NOMO-1 (cell line): ENCODE data around the gene ELP5.

Experiments used
- DNase-seq, 2 experiments: peaks; one replicate each; lab custom pipeline; 2025; ENCODE audit not compliant: unreplicated experiment in 2 of 2; lab: John Stamatoyannopoulos, UW

ELP5 gene

DNA sequence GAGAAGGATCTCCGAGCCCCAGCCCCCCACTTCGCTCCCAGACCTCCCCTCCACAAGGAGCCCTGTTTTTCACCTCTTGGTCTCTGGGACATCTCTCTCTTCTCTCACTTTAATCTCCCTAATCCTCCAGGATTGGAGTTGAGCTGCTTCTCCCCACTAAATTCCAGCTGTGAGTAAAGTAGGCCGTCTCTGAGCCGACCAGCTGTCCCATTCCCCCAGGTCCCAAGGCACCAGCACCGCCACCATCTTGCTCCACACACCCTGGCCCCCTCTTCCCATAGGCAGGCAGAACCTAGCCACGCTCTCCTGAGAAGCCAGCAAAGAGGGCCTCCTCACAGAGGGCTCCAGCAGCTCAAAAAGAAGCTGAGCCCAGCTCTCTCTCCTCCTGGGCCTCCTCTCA, 33.3 kb upstream of the ELP5 start:
- DNase-seq = no peak

GRCh38 chr17:7219229-7219811, 32.7 kb upstream of the ELP5 start:
- DNase-seq = no peak

GRCh38 chr17:7219812-7220592, 32.0 kb upstream of the ELP5 start, which contains the start of the genes ACADVL and DLG4:
TSS of gene ACADVL (plus strand) at chr17:7219938. CDS start at chr17:7219985, 47 bp downstream.
TSS of gene DLG4 (minus strand) at chr17:7219836.
- DNase-seq = peak; percentile 72 to 79

DNA sequence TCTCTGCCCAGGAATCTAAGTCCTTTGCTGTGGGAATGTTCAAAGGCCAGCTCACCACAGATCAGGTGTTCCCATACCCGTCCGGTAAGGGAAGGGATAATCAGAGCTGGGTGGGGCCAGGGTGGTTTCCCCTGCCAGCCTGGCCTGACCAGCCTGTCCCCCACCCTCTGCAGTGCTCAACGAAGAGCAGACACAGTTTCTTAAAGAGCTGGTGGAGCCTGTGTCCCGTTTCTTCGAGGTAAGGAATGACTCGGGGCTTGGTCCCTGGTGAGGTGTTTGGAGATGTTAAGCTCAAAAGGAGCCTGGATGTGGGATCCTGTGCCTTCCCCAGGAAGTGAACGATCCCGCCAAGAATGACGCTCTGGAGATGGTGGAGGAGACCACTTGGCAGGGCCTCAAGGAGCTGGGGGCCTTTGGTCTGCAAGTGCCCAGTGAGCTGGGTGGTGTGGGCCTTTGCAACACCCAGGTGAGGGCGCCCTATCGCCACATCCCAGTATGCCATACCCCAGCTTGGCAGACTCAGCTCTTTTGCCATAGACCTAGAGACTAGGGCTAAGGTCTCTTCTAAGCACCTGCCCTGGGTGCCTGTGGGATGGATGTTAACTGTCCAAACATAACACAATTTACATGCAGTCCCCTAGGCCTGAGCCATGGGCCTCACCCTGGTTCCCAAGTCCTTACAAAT, 31.3 kb upstream of the ELP5 start:
- DNase-seq = peak; percentile 53 to 71

DNA sequence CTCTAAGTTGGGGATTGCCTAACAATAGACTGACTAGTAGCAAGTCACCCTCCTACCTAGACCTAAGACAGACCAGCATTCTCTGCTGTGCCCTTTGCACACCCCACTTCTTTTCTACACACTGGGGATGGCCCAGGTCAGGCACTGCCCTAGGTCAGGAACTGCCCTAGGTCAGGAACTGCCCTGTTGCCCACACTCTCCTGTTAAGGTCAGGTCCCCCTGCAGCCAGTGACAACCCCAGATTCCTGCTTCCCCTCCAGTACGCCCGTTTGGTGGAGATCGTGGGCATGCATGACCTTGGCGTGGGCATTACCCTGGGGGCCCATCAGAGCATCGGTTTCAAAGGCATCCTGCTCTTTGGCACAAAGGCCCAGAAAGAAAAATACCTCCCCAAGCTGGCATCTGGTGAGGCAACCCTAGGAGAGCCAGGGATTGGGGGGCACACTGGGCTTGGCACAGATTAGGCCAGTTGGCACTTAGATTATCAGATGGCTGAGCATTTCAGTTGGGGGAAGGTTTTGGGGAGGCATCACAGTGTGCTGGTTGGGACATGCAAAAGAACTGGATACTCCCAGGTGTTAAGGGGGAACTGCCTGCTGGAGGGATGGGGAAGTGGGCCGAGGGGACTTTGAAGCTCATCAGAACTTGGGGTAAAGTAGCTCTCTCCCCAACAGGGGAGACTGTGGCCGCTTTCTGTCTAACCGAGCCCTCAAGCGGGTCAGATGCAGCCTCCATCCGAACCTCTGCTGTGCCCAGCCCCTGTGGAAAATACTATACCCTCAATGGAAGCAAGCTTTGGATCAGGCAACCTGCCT, 30.5 kb upstream of the ELP5 start:
- DNase-seq = no peak

DNA sequence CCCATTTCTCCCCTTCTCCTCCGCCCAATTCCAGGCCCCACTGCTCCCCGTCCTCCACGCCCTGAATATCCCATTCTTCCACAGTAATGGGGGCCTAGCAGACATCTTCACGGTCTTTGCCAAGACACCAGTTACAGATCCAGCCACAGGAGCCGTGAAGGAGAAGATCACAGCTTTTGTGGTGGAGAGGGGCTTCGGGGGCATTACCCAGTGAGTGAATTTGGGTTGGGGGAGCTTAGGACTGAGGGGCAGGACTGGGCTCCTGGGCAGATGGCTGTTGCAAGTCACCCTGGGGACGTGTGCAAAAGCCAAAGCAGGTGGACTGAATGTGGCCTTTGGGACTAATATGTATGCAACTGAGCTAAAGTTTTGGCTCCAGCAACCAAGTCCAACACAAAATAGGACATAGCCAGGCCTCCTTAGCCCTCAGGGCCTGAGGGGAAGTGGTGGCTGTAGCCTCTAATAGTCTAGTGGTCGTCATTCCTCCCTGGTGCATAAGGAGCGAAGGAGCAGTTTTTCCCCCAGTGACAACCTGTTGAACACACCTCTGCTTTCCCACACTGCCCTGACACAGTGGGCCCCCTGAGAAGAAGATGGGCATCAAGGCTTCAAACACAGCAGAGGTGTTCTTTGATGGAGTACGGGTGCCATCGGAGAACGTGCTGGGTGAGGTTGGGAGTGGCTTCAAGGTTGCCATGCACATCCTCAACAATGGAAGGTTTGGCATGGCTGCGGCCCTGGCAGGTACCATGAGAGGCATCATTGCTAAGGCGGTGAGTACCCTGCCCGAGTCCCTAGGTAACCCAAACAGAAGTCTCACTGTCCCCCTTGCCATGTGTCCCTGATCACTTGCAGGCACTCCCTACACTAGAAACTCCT, 29.7 kb upstream of the ELP5 start:
- no peak for DNase-seq

GRCh38 chr17:7222972-7223292, 29.1 kb upstream of the ELP5 start:
- no peak for DNase-seq

DNA sequence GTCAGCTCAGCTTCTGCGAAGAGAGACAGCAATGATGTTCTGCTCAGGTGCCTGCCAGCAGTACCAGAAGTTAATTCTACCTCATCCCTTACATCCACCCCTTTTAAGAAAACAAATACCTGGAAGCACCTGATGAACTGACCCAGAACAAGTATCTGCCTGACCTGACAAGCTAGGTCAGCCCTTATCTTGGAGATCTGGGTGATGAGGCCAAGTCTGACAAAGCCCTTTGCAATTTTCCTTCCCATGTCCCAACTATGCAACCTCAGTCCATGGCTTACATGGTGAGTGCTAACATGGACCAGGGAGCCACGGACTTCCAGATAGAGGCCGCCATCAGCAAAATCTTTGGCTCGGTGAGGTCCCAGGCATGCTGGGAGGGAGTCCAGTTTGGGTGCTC, 28.6 kb upstream of the ELP5 start:
- no peak for DNase-seq

GRCh38 chr17:7224110-7224509, 27.9 kb upstream of the ELP5 start:
- DNase-seq = no peak

DNA sequence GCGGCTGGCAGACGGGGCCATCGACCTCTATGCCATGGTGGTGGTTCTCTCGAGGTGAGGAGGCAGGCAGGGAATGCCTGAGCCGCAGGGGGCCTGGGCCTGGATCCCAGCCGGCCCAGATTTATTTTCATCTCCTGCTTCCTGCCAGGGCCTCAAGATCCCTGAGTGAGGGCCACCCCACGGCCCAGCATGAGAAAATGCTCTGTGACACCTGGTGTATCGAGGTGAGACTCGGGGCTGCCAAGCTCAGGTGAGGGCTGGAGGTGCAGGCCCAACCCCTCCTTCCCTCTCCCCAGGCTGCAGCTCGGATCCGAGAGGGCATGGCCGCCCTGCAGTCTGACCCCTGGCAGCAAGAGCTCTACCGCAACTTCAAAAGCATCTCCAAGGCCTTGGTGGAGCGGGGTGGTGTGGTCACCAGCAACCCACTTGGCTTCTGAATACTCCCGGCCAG, 27.3 kb upstream of the ELP5 start:
- DNase-seq = no peak

DNA sequence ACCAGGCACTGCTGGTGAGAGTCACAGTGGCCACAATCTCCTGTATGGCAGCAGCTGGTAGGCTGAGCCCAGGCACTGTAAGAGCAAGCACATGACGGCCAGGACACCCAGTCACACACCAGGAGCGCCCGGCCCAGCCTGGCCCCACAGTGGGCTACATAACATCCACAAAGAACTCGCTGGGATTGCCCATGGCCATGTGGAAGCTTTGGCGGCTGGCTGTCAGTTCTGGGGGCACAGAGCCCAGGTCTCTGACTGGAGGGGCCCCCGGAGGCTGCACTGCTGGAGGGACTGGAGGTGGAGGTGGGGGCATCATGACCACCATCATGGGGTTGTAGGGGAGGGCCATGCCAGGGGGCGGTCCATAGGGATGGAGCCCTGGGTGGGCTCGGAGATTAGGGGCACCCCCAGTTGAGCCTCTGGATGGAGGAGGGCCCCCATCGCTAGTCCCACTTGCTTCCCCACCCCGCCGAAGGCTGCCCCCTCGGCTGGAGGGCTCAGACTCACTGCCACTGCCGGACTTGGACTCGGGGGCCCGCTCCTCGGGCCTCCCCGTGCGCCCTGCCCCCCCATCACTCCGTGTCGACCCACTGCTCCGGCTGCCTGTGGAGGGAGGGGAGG, 26.2 kb upstream of the ELP5 start:
- DNase-seq = no peak

DNA sequence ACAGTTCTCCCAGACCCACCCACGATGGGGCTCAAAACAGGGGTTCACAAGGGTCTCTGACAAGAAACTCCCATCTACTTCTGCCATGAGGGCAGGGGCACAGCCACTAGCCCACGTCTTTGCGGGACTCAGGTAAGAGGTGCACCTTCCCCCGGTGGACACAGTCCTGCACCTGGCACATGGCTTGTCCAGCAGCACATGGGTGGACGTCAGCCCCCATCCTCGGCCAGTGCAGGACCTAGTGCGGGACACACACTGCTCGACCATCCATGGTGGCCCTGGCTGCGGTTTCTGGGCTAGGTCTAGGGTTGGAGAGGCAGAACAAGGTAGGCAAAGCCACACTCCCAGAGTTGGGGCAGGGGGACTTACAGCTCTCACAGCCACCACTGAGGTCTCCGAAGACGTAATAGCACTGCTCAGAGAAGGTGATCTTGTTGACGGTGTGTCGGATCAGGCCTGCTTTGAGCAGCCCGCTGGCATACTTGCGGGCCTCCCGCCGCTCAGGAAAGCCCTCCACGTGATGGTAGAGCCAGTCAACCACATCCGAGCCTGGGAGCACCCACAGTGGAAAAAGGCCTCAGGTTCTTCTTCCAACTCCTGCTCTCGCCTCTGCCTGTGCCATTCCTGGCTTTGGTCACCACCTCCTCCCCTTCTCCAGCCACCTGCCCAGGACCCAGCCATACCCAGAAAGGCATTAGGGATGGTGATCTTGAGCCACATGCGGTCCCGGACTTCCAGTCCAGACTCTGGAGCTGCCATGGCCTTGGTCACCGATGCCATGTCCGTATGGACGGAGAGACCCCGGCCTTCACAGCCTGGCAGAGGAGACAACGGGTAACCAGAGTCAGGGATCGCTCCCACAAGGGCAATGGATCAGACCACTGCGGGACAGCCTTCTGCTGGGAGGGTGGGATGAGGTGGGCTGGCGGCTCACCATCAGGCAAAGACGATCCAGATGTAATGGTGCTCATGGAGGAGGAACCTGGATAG, 25.0 kb upstream of the ELP5 start:
- no peak for DNase-seq

- DNase-seq = no peak
Measured at GRCh38 chr17:7228920-7229319, 23.1 kb upstream of the ELP5 start.

DNA sequence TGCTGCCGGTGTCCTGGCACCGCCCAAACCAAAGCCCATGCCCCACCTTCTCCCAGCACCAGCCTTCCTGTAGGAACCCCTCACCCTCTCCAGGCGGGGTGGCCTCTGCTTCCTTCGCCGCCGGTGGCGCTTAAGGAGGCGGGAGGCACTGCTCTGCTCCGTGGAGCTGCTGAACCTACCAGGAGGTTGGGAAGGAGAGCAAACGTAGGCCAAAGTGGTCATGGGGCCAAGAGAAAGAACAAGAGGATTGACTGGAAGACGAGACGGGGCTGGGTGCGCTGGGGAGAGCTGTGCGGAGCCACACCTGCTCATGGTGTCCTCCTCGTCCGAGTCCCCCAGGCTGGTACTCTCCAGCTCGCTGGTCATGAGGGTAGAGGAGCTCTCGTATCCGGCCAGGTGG, 22.5 kb upstream of the ELP5 start:
- no peak for DNase-seq

DNA sequence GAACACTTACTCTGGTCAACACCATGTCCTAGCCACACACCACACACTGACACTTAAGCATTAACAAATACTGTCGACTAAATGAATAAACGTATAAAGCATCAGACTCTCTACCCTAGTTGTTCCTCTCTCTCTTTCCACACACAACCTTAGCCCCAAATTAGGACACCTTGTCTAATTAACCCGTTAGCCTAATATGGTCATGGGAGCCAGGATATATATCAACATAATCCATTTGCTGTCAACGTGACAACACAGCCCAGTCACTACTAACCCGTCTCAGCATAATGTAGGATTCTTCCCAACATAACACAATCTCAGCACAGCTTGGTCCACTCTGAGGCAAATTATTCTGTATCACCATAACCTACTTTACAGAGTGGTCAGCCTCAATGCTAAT, 19.9 kb upstream of the ELP5 start:
- DNase-seq = no peak

DNA sequence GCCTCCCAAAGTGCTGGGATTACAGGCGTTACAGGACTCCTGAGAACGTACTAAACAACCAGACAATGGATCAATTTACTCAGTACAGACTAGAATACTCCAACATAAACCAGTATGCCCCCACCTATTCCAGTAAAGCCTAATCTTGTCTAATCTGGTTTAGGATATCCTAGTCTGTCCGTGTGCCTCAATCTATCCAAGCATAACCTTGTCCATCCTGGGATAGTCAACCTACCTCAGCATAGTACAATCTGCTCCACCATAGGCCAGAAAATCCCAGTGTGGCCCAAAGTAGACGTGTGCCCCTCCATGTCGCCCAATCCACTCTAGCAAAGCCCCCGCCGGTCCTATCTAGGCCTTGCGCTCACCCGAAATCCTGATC, 18.3 kb upstream of the ELP5 start:
- no peak for DNase-seq

DNA sequence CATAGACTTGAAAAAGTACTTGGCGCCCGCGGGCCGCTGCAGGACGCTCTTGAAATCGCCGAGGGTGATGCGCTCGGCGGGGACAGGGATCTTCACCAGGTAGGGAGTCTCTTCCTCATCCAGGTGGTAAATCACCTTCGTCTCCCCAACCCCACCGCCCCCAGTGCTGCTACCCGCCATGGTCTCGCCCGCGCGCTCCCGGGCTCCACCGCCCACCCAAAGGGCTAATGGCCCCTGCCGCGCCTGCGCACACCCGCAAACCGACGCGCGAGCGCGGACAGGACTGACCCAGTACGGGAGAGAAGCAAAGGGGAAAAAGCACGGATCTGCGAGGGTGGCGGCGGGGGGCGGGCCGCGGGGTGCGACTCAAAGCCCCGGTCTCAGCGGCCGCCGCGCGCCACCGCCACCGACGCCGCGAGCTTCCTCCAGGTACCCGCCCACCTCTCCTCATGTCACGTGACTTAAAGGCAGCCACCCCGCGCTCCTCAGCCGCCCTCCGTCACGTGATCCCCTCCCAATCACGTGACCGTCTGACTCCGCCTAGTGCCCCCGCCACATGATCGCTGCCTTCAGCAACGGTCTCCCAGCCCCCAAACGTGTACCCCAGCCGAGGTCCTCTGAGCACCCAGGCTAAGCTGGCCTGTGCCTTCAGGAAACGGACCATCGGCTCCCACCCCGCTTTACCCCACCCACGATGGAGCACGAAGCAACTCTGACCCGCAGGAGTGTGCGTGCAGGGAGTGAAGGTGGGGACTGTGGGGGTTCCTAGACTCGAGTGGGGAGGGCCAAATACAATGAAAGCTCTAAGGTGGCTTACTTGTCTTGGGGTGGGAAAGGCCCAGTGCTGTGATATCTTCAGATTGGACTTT, 17.7 kb upstream of the ELP5 start, which contains the start of gene DVL2:
Gene DVL2 (minus strand): TSS at position 435 of the 869 bp plus-strand sequence. CDS start 255 bp downstream, at position 180.
- DNase-seq = peak; percentile 93 to 96
